ENCODE results near the gene C17orf107.

C17orf107 gene

DNA sequence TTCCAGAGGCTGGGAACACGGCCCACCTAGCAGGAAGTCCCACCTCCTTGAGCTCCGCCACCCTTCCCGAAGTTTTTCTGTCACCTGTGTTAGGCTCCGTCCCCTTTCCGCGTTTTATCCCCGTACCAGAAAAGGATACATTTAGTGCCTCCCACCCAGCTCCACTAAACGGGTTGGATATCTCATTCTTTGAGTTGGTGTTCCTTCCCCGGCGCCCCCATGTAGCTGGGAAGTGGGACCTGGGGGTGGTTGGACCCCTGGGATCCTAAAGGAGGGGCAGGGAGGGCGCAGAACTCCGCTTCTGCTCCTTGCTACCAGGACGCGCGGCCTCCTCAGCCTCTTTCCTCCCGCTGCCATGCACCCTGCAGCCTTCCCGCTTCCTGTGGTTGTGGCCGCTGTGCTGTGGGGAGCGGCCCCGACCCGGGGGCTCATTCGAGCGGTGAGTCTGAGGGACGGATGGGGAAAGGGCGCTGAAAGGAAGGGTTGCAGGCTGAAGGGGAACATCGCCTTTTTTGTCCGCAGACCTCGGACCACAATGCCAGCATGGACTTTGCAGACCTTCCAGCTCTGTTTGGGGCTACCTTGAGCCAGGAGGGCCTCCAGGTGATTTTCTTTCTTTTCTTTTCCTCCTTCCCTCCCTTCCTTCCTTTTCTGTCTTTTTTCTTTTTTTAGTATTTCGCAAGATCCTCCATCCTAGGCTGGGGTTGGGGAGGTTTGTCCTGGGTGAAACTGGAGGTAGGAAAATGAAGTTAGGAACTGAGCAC lies 41.4 kb downstream of the C17orf107 start:
- peaks cover 71% of the 10 kb centered on the region for H3K79me2 ChIP-seq (ENCODE audit: low read length)
- TF ChIP-seq, protein P1, sequence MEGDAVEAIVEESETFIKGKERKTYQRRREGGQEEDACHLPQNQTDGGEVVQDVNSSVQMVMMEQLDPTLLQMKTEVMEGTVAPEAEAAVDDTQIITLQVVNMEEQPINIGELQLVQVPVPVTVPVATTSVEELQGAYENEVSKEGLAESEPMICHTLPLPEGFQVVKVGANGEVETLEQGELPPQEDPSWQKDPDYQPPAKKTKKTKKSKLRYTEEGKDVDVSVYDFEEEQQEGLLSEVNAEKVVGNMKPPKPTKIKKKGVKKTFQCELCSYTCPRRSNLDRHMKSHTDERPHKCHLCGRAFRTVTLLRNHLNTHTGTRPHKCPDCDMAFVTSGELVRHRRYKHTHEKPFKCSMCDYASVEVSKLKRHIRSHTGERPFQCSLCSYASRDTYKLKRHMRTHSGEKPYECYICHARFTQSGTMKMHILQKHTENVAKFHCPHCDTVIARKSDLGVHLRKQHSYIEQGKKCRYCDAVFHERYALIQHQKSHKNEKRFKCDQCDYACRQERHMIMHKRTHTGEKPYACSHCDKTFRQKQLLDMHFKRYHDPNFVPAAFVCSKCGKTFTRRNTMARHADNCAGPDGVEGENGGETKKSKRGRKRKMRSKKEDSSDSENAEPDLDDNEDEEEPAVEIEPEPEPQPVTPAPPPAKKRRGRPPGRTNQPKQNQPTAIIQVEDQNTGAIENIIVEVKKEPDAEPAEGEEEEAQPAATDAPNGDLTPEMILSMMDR (IDR thresholded peaks at IDR 0.05; ENCODE audit: low read depth, low read length): no peak
- no peak for TF ChIP-seq EZH2phosphoT487 (IDR thresholded peaks at IDR 0.05; ENCODE audit: low read depth)
- H3K36me3 ChIP-seq (replicated peaks; ENCODE audit: low read depth, low read length): peaks cover 43% of the 10 kb centered on the region
- H3K9ac ChIP-seq (ENCODE audit: low read length): peak overlapping the region; percentile 97
- peak overlapping the region; percentile 96 for H3K4me2 ChIP-seq (ENCODE audit: low read length)
- peak overlapping the region; percentile 98 for H3K4me3 ChIP-seq (ENCODE audit: low read length)
- no peaks in the 10 kb centered on the region for H3K27me3 ChIP-seq (ENCODE audit: low read depth, low read length)
- peak overlapping the region; percentile 18; the same call in 1 of the 2 replicates for H2AFZ ChIP-seq (ENCODE audit: low read depth, low read length)
- no peaks in the 10 kb centered on the region for H3K9me3 ChIP-seq (ENCODE audit: insufficient read depth, low read length)
- H3K4me1 ChIP-seq (ENCODE audit: low read length): peaks cover 35% of the 10 kb centered on the region
- peak overlapping the region; percentile 90 for H3K27ac ChIP-seq (ENCODE audit: low read length)
- peaks cover 19% of the 10 kb centered on the region for H4K20me1 ChIP-seq (ENCODE audit: insufficient read depth, low read length)

DNA sequence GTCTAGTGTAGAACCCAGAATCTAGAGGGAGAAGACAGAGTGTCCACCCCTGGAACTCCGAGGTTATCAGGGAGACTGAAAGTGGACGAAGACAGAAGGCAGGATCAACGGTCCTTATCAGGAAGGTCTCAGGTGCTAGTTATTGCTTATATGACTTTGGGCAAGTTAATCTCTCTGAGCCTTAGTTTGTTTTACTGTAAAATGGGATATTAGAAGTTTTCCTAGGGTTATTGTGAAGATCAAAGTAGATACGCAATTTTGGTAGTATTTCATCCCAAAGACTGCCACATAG lies 41.9 kb downstream of the C17orf107 start:
- H3K4me3 ChIP-seq (ENCODE audit: low read length): peak overlapping the region; percentile 98
- peaks cover 76% of the 10 kb centered on the region for H3K79me2 ChIP-seq (ENCODE audit: low read length)
- peak overlapping the region; percentile 90 for H3K27ac ChIP-seq (ENCODE audit: low read length)
- peaks cover 23% of the 10 kb centered on the region for H4K20me1 ChIP-seq (ENCODE audit: insufficient read depth, low read length)
- H3K36me3 ChIP-seq (replicated peaks; ENCODE audit: low read depth, low read length): peaks cover 48% of the 10 kb centered on the region
- peak overlapping the region; percentile 97 for H3K9ac ChIP-seq (ENCODE audit: low read length)
- TF ChIP-seq EZH2phosphoT487 (IDR thresholded peaks at IDR 0.05; ENCODE audit: low read depth): no peak
- TF ChIP-seq, protein P1 (IDR thresholded peaks at IDR 0.05; ENCODE audit: low read depth, low read length): no peak
- H2AFZ ChIP-seq (ENCODE audit: low read depth, low read length): no peak overlapping the region
- no peaks in the 10 kb centered on the region for H3K9me3 ChIP-seq (ENCODE audit: insufficient read depth, low read length)
- H3K4me2 ChIP-seq (ENCODE audit: low read length): peak overlapping the region; percentile 96
- H3K4me1 ChIP-seq (ENCODE audit: low read length): peaks cover 41% of the 10 kb centered on the region
- no peaks in the 10 kb centered on the region for H3K27me3 ChIP-seq (ENCODE audit: low read depth, low read length)

DNA sequence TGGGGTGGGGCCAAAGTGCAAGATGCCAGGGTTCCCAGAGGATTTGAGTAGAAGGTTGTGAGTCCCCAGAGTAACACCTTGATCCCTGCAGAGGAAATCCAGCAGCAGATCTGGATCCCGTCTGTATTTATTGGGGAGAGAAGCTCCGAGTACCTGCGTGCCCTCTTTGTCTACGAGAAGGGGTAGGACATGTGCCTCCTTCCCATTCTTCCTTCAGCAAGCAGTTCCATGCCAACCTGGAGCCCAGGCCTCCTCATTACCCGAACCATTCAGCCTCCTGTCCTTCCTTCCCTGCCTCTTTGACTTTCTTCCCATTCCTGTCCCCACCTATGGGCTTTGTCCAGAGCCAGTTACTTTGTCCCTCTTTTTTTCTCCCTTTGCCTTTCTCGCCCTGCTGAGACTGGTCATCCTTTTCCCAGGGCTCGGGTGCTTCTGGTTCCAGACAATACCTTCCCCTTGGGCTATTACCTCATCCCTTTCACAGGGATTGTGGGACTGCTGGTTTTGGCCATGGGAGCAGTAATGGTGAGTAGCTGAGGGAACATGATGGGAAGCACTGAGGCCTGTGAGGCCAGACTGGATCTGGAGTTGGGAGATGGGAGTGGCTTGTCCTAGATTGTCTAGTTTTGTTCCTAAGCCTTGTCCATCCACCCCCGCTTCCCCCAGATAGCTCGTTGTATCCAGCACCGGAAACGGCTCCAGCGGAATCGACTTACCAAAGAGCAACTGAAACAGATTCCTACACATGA lies 43.6 kb downstream of the C17orf107 start:
- H3K27me3 ChIP-seq (ENCODE audit: low read depth, low read length): no peaks in the 10 kb centered on the region
- H3K79me2 ChIP-seq (ENCODE audit: low read length): peaks cover 93% of the 10 kb centered on the region
- no peak overlapping the region for H3K4me3 ChIP-seq (ENCODE audit: low read length)
- H3K4me1 ChIP-seq (ENCODE audit: low read length): peaks cover 41% of the 10 kb centered on the region
- H4K20me1 ChIP-seq (ENCODE audit: insufficient read depth, low read length): peaks cover 30% of the 10 kb centered on the region
- H3K4me2 ChIP-seq (ENCODE audit: low read length): no peak overlapping the region
- peaks cover 58% of the 10 kb centered on the region for H3K36me3 ChIP-seq (replicated peaks; ENCODE audit: low read depth, low read length)
- H3K27ac ChIP-seq (ENCODE audit: low read length): 0 out of 2 replicates have a peak overlapping the region, but pooled peaks have one; percentile 100
- H3K9ac ChIP-seq (ENCODE audit: low read length): no peak overlapping the region
- H3K9me3 ChIP-seq (ENCODE audit: insufficient read depth, low read length): no peaks in the 10 kb centered on the region
- H2AFZ ChIP-seq (ENCODE audit: low read depth, low read length): no peak overlapping the region
- TF ChIP-seq, protein P1 (IDR thresholded peaks at IDR 0.05; ENCODE audit: low read depth, low read length): no peak
- TF ChIP-seq EZH2phosphoT487 (IDR thresholded peaks at IDR 0.05; ENCODE audit: low read depth): no peak

DNA sequence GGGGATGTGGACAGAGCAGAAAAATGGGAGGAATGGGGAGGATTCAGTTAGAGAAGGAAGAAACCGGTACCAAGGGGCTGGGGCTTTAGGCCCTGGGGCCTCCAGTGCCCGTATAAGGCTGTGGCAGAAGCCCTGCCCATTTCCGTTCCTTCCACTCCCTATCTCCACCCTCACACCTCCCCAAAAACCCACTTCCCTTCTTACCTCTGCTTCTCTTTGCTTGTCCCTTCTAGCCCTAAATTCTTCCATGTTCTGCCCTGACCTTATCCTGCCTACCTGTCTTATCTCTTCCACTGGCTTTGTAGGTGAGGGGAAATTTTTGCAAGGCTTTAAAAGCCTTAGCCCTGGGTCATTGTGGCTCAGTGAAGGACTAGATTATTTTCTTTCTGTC lies 44.8 kb downstream of the C17orf107 start:
- peak overlapping the region; percentile 99 for H3K4me3 ChIP-seq (ENCODE audit: low read length)
- H3K4me1 ChIP-seq (ENCODE audit: low read length): peaks cover 35% of the 10 kb centered on the region
- no peaks in the 10 kb centered on the region for H3K9me3 ChIP-seq (ENCODE audit: insufficient read depth, low read length)
- H3K9ac ChIP-seq (ENCODE audit: low read length): peak overlapping the region; percentile 100
- no peaks in the 10 kb centered on the region for H3K27me3 ChIP-seq (ENCODE audit: low read depth, low read length)
- H3K4me2 ChIP-seq (ENCODE audit: low read length): peak overlapping the region; percentile 98
- H2AFZ ChIP-seq (ENCODE audit: low read depth, low read length): no peak overlapping the region
- no peak for TF ChIP-seq EZH2phosphoT487 (IDR thresholded peaks at IDR 0.05; ENCODE audit: low read depth)
- TF ChIP-seq, protein P1 (IDR thresholded peaks at IDR 0.05; ENCODE audit: low read depth, low read length): no peak
- H3K36me3 ChIP-seq (replicated peaks; ENCODE audit: low read depth, low read length): peaks cover 54% of the 10 kb centered on the region
- H3K79me2 ChIP-seq (ENCODE audit: low read length): peaks cover 87% of the 10 kb centered on the region
- peak overlapping the region; percentile 100 for H3K27ac ChIP-seq (ENCODE audit: low read length)
- peaks cover 30% of the 10 kb centered on the region for H4K20me1 ChIP-seq (ENCODE audit: insufficient read depth, low read length)
